HEK293 (cell line): ENCODE data around the gene KCNQ1.

Experiments used
- BCL11B ChIP-seq: fragments of 450-650 bp; formaldehyde crosslinking; IDR thresholded peaks from 2 replicates; pipeline ENCODE4 v1.5.1; 2016; ENCODE audit warnings: low read depth, missing biosample characterization, missing genetic modification characterization
- TCF7L2 ChIP-seq: IDR thresholded peaks from 2 replicates; pipeline ENCODE4 v1.6.1; 2011; ENCODE audit warnings: low read depth, mild to moderate bottlenecking, inconsistent platforms, low read length, moderate library complexity, borderline replicate concordance
- ZBTB7A ChIP-seq: fragments of 450-650 bp; formaldehyde crosslinking; IDR thresholded peaks from 2 replicates; pipeline ENCODE4 v1.5.1; 2016; ENCODE audit warnings: low read depth, missing biosample characterization, missing genetic modification characterization
- ZIC2 ChIP-seq: fragments of 450-650 bp; formaldehyde crosslinking; IDR thresholded peaks from 2 replicates; pipeline ENCODE4 v1.5.1; 2016; ENCODE audit warnings: missing biosample characterization, missing genetic modification characterization
- ZNF211 ChIP-seq: fragments of 450-650 bp; formaldehyde crosslinking; IDR thresholded peaks from 2 replicates; pipeline ENCODE4 v1.5.1; 2016; ENCODE audit warnings: low read depth, missing biosample characterization, missing genetic modification characterization
- ZNF324 ChIP-seq: fragments of 450-650 bp; formaldehyde crosslinking; IDR thresholded peaks from 2 replicates; pipeline ENCODE4 v1.5.1; 2016; ENCODE audit warnings: missing biosample characterization, missing genetic modification characterization
- ZNF426 ChIP-seq: fragments of 450-650 bp; formaldehyde crosslinking; IDR thresholded peaks from 2 replicates; pipeline ENCODE4 v1.5.1; 2017; ENCODE audit warnings: missing biosample characterization, missing genetic modification characterization, mild to moderate bottlenecking, inconsistent platforms, moderate library complexity
- ZNF48 ChIP-seq: fragments of 450-650 bp; formaldehyde crosslinking; IDR thresholded peaks from 2 replicates; pipeline ENCODE4 v1.5.1; 2016; ENCODE audit warnings: missing biosample characterization, missing genetic modification characterization
- ZNF76 ChIP-seq: fragments of 450-650 bp; formaldehyde crosslinking; IDR thresholded peaks from 2 replicates; pipeline ENCODE4; 2016; ENCODE audit warnings: low read depth, missing biosample characterization, missing genetic modification characterization, borderline replicate concordance
- ZNF792 ChIP-seq: fragments of 450-650 bp; formaldehyde crosslinking; IDR thresholded peaks from 2 replicates; pipeline ENCODE4 v1.5.1; 2016; ENCODE audit warnings: missing biosample characterization, missing genetic modification characterization
- ZNF837 ChIP-seq: fragments of 450-650 bp; formaldehyde crosslinking; IDR thresholded peaks from 2 replicates; pipeline ENCODE4 v1.5.1; 2016; ENCODE audit warnings: missing biosample characterization, missing genetic modification characterization
- TF ChIP-seq, protein P1 (sequence below): fragments of 450-650 bp; formaldehyde crosslinking; IDR thresholded peaks from 2 replicates; pipeline ENCODE4 v1.5.1; 2016; ENCODE audit warnings: missing biosample characterization, missing genetic modification characterization
- TF ChIP-seq, protein P2 (sequence below): sonication (generic); formaldehyde crosslinking; IDR thresholded peaks from 2 replicates; pipeline ENCODE4 v1.8.1; 2022; ENCODE audit warnings: mild to moderate bottlenecking, moderate library complexity, missing genetic modification reagents
- TF ChIP-seq, protein P3 (sequence below): fragments of 450-650 bp; formaldehyde crosslinking; IDR thresholded peaks from 2 replicates; pipeline ENCODE4 v1.5.1; 2017; ENCODE audit warnings: missing biosample characterization, missing genetic modification characterization

DNA sequence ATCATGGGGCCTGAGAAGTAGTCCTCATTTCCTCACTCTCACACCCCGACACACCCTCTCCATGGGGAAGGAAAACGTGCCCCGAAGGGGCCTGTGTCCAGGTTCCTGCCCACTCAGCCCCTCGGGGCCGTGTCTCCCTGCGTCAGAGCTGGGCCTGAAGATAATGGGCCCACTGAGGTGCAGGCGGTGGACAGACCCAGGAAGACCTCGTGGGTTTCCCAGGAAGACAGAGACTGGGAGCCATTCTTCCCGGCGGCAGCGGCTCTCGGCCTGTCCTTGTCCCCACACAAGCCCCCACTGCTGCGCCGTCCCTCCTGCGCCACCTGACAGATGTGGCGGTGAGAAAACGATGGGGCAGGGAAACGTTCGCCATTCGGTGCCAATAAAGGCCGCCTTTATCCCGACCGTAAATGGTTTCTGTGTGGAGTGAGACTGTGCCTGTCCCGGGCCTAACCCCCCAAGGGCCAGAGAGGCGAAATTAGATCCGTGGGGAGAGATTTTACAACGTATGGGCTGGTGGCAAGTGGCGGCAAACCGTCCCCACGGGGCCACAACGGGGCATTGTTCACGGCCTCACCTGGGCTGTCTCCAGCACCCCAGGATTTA lies 351.8 kb downstream of the KCNQ1 start:
- TF ChIP-seq ZIC2 (tag by site-specific recombination) (no peak), ZNF76 (tag by site-specific recombination) (no peak), TCF7L2 (no peak), ZNF837 (tag by site-specific recombination) (no peak), ZNF426 (tag by site-specific recombination) (no peak), ZBTB7A (no peak), ZNF324 (tag by site-specific recombination) (no peak), ZNF211 (no peak), BCL11B (tag by site-specific recombination) (no peak), ZNF48 (tag by site-specific recombination) (no peak), ZNF792 (tag by site-specific recombination) (no peak)
- TF ChIP-seq, protein P1, sequence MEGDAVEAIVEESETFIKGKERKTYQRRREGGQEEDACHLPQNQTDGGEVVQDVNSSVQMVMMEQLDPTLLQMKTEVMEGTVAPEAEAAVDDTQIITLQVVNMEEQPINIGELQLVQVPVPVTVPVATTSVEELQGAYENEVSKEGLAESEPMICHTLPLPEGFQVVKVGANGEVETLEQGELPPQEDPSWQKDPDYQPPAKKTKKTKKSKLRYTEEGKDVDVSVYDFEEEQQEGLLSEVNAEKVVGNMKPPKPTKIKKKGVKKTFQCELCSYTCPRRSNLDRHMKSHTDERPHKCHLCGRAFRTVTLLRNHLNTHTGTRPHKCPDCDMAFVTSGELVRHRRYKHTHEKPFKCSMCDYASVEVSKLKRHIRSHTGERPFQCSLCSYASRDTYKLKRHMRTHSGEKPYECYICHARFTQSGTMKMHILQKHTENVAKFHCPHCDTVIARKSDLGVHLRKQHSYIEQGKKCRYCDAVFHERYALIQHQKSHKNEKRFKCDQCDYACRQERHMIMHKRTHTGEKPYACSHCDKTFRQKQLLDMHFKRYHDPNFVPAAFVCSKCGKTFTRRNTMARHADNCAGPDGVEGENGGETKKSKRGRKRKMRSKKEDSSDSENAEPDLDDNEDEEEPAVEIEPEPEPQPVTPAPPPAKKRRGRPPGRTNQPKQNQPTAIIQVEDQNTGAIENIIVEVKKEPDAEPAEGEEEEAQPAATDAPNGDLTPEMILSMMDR (tag by site-specific recombination) = no peak
- TF ChIP-seq, protein P2, sequence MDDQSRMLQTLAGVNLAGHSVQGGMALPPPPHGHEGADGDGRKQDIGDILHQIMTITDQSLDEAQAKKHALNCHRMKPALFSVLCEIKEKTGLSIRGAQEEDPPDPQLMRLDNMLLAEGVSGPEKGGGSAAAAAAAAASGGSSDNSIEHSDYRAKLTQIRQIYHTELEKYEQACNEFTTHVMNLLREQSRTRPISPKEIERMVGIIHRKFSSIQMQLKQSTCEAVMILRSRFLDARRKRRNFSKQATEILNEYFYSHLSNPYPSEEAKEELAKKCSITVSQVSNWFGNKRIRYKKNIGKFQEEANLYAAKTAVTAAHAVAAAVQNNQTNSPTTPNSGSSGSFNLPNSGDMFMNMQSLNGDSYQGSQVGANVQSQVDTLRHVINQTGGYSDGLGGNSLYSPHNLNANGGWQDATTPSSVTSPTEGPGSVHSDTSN (CRISPR knock-in tag) = no peak
- TF ChIP-seq, protein P3, sequence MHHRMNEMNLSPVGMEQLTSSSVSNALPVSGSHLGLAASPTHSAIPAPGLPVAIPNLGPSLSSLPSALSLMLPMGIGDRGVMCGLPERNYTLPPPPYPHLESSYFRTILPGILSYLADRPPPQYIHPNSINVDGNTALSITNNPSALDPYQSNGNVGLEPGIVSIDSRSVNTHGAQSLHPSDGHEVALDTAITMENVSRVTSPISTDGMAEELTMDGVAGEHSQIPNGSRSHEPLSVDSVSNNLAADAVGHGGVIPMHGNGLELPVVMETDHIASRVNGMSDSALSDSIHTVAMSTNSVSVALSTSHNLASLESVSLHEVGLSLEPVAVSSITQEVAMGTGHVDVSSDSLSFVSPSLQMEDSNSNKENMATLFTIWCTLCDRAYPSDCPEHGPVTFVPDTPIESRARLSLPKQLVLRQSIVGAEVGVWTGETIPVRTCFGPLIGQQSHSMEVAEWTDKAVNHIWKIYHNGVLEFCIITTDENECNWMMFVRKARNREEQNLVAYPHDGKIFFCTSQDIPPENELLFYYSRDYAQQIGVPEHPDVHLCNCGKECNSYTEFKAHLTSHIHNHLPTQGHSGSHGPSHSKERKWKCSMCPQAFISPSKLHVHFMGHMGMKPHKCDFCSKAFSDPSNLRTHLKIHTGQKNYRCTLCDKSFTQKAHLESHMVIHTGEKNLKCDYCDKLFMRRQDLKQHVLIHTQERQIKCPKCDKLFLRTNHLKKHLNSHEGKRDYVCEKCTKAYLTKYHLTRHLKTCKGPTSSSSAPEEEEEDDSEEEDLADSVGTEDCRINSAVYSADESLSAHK (tag by site-specific recombination) = no peak
